GM23338 (cell line): ENCODE data around the gene VENTX.

Experiments used
- CREB1 ChIP-seq: fragments of 250-450 bp; sonication (Bioruptor Pico); IDR thresholded peaks from 2 replicates; pipeline ENCODE4 v1.5.0; 2020; ENCODE audit warnings: low read depth, mild to moderate bottlenecking, moderate library complexity
- EZH2 ChIP-seq: fragments of 200-600 bp; sonication (generic); IDR thresholded peaks from one replicate; pipeline ENCODE4 v1.8.0; 2017; ENCODE audit warnings: antibody characterized with exemption, mild to moderate bottlenecking, low read depth; ENCODE audit not compliant: unreplicated experiment
- EZH2phosphoT487 ChIP-seq: fragments of 200-600 bp; sonication (generic); IDR thresholded peaks from one replicate; pipeline ENCODE4 v1.8.1; 2018; ENCODE audit warnings: antibody characterized with exemption; ENCODE audit not compliant: unreplicated experiment
- JUNB ChIP-seq: IDR thresholded peaks from one replicate; pipeline ENCODE4 v1.6.1; 2016; ENCODE audit warnings: antibody characterized with exemption; ENCODE audit not compliant: unreplicated experiment
- NANOG ChIP-seq: IDR thresholded peaks from 2 replicates; pipeline ENCODE4 v1.6.1; 2016; ENCODE audit warnings: antibody characterized with exemption, borderline replicate concordance
- POLR2AphosphoS5 ChIP-seq: IDR thresholded peaks from 2 replicates; pipeline ENCODE4 v1.6.1; 2016; ENCODE audit warnings: antibody characterized with exemption, low read depth
- ZNF114 ChIP-seq: fragments of 250-450 bp; sonication (Bioruptor Pico); IDR thresholded peaks from 2 replicates; pipeline ENCODE4 v1.5.0; 2020; ENCODE audit warnings: mild to moderate bottlenecking, moderate library complexity
- ZNF331 ChIP-seq: fragments of 250-450 bp; sonication (Bioruptor Pico); IDR thresholded peaks from 2 replicates; pipeline ENCODE4 v1.5.0; 2020; ENCODE audit warnings: low read depth, mild to moderate bottlenecking, moderate library complexity
- TF ChIP-seq, protein P1 (sequence below): IDR thresholded peaks from one replicate; pipeline ENCODE4 v1.6.1; 2018; ENCODE audit warnings: antibody characterized with exemption; ENCODE audit not compliant: unreplicated experiment
- TF ChIP-seq, protein P2 (sequence below), 2 experiments: fragments of 200-600 bp in 1 of 2; sonication (generic) in 1 of 2; conservative IDR thresholded peaks; 2 replicates each; pipeline versions ENCODE4 v1.5.1 to v1.6.1; 2016 to 2017; ENCODE audit warnings: antibody characterized with exemption in 2 of 2, low read depth in 2 of 2, mild to moderate bottlenecking in 2 of 2, moderate library complexity in 1 of 2
- TF ChIP-seq, protein P3 (sequence below): fragments of 250-450 bp; sonication (Bioruptor Pico); IDR thresholded peaks from 2 replicates; pipeline ENCODE4 v1.5.0; 2020; ENCODE audit warnings: mild to moderate bottlenecking, moderate library complexity
- TF ChIP-seq, protein P4 (sequence below): IDR thresholded peaks from 2 replicates; pipeline ENCODE4 v1.6.1; 2016; ENCODE audit warnings: antibody characterized with exemption

DNA sequence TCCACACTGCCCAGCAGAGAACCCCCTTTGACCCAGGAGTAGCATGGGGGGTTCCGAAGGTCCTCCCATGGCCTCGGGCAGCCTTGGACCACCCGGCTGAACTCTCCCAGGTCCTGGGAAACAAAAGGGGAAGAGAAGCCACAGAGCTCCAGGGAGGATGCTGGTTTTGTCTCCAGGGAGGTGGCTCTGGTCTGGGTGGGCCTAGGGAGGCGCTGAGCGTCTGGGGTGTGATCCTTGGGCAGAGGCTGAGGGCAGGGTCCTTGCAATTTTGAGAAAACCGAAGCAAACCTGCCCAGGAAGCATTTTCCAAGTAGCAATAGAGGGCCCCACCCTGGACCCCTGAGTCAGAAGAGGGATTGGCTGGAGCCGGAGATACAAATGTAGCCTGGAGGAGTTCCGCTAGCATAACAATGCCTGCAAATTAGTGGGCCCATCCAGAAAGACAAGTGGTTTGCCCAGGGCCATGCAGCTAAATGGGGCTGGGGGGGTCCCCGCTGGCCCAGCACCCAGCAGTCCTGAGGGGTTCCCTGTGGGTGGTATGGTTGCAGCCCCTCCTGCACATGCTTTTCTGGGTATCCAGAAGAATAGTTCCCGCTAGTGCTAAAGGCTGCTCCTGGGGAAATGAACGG, 5.6 kb upstream of the VENTX start:
- TF ChIP-seq, protein P1, sequence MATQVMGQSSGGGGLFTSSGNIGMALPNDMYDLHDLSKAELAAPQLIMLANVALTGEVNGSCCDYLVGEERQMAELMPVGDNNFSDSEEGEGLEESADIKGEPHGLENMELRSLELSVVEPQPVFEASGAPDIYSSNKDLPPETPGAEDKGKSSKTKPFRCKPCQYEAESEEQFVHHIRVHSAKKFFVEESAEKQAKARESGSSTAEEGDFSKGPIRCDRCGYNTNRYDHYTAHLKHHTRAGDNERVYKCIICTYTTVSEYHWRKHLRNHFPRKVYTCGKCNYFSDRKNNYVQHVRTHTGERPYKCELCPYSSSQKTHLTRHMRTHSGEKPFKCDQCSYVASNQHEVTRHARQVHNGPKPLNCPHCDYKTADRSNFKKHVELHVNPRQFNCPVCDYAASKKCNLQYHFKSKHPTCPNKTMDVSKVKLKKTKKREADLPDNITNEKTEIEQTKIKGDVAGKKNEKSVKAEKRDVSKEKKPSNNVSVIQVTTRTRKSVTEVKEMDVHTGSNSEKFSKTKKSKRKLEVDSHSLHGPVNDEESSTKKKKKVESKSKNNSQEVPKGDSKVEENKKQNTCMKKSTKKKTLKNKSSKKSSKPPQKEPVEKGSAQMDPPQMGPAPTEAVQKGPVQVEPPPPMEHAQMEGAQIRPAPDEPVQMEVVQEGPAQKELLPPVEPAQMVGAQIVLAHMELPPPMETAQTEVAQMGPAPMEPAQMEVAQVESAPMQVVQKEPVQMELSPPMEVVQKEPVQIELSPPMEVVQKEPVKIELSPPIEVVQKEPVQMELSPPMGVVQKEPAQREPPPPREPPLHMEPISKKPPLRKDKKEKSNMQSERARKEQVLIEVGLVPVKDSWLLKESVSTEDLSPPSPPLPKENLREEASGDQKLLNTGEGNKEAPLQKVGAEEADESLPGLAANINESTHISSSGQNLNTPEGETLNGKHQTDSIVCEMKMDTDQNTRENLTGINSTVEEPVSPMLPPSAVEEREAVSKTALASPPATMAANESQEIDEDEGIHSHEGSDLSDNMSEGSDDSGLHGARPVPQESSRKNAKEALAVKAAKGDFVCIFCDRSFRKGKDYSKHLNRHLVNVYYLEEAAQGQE, result no peak
- TF ChIP-seq, protein P2, sequence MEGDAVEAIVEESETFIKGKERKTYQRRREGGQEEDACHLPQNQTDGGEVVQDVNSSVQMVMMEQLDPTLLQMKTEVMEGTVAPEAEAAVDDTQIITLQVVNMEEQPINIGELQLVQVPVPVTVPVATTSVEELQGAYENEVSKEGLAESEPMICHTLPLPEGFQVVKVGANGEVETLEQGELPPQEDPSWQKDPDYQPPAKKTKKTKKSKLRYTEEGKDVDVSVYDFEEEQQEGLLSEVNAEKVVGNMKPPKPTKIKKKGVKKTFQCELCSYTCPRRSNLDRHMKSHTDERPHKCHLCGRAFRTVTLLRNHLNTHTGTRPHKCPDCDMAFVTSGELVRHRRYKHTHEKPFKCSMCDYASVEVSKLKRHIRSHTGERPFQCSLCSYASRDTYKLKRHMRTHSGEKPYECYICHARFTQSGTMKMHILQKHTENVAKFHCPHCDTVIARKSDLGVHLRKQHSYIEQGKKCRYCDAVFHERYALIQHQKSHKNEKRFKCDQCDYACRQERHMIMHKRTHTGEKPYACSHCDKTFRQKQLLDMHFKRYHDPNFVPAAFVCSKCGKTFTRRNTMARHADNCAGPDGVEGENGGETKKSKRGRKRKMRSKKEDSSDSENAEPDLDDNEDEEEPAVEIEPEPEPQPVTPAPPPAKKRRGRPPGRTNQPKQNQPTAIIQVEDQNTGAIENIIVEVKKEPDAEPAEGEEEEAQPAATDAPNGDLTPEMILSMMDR (conservative IDR thresholded peaks at IDR 0.05; ENCODE audit: low read depth in 2 of 2), result no peak
- TF ChIP-seq POLR2AphosphoS5, result no peak
- peak; percentile 75; the same call in 1 of the 2 replicates for TF ChIP-seq NANOG
- no peak for TF ChIP-seq EZH2
- no peak for TF ChIP-seq EZH2phosphoT487
- no peak for TF ChIP-seq CREB1 (CRISPR knock-in tag)
- TF ChIP-seq JUNB, result no peak
- TF ChIP-seq ZNF331 (CRISPR knock-in tag), result no peak
- TF ChIP-seq ZNF114 (CRISPR knock-in tag), result no peak
- TF ChIP-seq, protein P3, sequence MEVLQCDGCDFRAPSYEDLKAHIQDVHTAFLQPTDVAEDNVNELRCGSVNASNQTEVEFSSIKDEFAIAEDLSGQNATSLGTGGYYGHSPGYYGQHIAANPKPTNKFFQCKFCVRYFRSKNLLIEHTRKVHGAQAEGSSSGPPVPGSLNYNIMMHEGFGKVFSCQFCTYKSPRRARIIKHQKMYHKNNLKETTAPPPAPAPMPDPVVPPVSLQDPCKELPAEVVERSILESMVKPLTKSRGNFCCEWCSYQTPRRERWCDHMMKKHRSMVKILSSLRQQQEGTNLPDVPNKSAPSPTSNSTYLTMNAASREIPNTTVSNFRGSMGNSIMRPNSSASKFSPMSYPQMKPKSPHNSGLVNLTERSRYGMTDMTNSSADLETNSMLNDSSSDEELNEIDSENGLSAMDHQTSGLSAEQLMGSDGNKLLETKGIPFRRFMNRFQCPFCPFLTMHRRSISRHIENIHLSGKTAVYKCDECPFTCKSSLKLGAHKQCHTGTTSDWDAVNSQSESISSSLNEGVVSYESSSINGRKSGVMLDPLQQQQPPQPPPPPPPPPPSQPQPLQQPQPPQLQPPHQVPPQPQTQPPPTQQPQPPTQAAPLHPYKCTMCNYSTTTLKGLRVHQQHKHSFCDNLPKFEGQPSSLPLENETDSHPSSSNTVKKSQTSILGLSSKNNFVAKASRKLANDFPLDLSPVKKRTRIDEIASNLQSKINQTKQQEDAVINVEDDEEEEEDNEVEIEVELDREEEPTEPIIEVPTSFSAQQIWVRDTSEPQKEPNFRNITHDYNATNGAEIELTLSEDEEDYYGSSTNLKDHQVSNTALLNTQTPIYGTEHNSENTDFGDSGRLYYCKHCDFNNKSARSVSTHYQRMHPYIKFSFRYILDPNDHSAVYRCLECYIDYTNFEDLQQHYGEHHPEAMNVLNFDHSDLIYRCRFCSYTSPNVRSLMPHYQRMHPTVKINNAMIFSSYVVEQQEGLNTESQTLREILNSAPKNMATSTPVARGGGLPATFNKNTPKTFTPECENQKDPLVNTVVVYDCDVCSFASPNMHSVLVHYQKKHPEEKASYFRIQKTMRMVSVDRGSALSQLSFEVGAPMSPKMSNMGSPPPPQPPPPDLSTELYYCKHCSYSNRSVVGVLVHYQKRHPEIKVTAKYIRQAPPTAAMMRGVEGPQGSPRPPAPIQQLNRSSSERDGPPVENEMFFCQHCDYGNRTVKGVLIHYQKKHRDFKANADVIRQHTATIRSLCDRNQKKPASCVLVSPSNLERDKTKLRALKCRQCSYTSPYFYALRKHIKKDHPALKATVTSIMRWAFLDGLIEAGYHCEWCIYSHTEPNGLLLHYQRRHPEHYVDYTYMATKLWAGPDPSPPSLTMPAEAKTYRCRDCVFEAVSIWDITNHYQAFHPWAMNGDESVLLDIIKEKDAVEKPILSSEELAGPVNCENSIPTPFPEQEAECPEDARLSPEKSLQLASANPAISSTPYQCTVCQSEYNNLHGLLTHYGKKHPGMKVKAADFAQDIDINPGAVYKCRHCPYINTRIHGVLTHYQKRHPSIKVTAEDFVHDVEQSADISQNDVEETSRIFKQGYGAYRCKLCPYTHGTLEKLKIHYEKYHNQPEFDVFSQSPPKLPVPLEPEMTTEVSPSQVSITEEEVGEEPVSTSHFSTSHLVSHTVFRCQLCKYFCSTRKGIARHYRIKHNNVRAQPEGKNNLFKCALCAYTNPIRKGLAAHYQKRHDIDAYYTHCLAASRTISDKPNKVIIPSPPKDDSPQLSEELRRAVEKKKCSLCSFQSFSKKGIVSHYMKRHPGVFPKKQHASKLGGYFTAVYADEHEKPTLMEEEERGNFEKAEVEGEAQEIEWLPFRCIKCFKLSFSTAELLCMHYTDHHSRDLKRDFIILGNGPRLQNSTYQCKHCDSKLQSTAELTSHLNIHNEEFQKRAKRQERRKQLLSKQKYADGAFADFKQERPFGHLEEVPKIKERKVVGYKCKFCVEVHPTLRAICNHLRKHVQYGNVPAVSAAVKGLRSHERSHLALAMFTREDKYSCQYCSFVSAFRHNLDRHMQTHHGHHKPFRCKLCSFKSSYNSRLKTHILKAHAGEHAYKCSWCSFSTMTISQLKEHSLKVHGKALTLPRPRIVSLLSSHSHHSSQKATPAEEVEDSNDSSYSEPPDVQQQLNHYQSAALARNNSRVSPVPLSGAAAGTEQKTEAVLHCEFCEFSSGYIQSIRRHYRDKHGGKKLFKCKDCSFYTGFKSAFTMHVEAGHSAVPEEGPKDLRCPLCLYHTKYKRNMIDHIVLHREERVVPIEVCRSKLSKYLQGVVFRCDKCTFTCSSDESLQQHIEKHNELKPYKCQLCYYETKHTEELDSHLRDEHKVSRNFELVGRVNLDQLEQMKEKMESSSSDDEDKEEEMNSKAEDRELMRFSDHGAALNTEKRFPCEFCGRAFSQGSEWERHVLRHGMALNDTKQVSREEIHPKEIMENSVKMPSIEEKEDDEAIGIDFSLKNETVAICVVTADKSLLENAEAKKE (CRISPR knock-in tag), result no peak
- TF ChIP-seq, protein P4, sequence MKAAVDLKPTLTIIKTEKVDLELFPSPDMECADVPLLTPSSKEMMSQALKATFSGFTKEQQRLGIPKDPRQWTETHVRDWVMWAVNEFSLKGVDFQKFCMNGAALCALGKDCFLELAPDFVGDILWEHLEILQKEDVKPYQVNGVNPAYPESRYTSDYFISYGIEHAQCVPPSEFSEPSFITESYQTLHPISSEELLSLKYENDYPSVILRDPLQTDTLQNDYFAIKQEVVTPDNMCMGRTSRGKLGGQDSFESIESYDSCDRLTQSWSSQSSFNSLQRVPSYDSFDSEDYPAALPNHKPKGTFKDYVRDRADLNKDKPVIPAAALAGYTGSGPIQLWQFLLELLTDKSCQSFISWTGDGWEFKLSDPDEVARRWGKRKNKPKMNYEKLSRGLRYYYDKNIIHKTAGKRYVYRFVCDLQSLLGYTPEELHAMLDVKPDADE, result no peak
